ENCODE results near the gene FEM1C.
A peak's percentile ranks its signal among the peaks of the same experiment; 100 is the strongest.

The FEM1C gene

GRCh38 chr5:115541611-115542010, 3.0 kb downstream of the FEM1C start:
- Histone ChIP-seq H3K4me1 (ENCODE audit: insufficient read depth, low read length) (peaks cover 24% of the 10 kb centered on the region), H3K9me3 (ENCODE audit: insufficient read depth, low read depth, low read length) (peaks cover 13% of the 10 kb centered on the region), H3K9ac (ENCODE audit: low read depth, low read length) (peak overlapping the region; percentile 97; the same call in 1 of the 2 replicates), H3K4me3 (ENCODE audit: low read length) (peak overlapping the region; percentile 96), H3K27ac (ENCODE audit: low read length) (no peak overlapping the region), H3K36me3 (ENCODE audit: insufficient read depth, low read depth, low read length) (peaks cover 64% of the 10 kb centered on the region), H3K27me3 (ENCODE audit: insufficient read depth, low read length) (no peaks in the 10 kb centered on the region)

GRCh38 chr5:115535479-115536035, 9.0 kb downstream of the FEM1C start:
- H3K27ac ChIP-seq (ENCODE audit: low read length), result no peak overlapping the region
- no peak overlapping the region for H3K9ac ChIP-seq (ENCODE audit: low read depth, low read length)
- H3K27me3 ChIP-seq (ENCODE audit: insufficient read depth, low read length), result no peaks in the 10 kb centered on the region
- no peaks in the 10 kb centered on the region for H3K9me3 ChIP-seq (ENCODE audit: insufficient read depth, low read depth, low read length)
- H3K4me1 ChIP-seq (ENCODE audit: insufficient read depth, low read length), result peaks cover 9% of the 10 kb centered on the region; the same call in 1 of the 2 replicates
- peaks cover 75% of the 10 kb centered on the region for H3K36me3 ChIP-seq (ENCODE audit: insufficient read depth, low read depth, low read length)
- no peak overlapping the region for H3K4me3 ChIP-seq (ENCODE audit: low read length)

GRCh38 chr5:115532517-115532916, 12.1 kb downstream of the FEM1C start:
- no peak overlapping the region for H3K9ac ChIP-seq (ENCODE audit: low read depth, low read length)
- no peaks in the 10 kb centered on the region for H3K9me3 ChIP-seq (ENCODE audit: insufficient read depth, low read depth, low read length)
- H3K27me3 ChIP-seq (ENCODE audit: insufficient read depth, low read length), result no peaks in the 10 kb centered on the region
- no peak overlapping the region for H3K27ac ChIP-seq (ENCODE audit: low read length)
- peaks cover 59% of the 10 kb centered on the region for H3K36me3 ChIP-seq (ENCODE audit: insufficient read depth, low read depth, low read length)
- no peak overlapping the region for H3K4me3 ChIP-seq (ENCODE audit: low read length)
- H3K4me1 ChIP-seq (ENCODE audit: insufficient read depth, low read length), result peaks cover 6% of the 10 kb centered on the region; the same call in 1 of the 2 replicates

GRCh38 chr5:115531787-115532367, 12.7 kb downstream of the FEM1C start:
- Histone ChIP-seq H3K4me3 (ENCODE audit: low read length) (no peak overlapping the region), H3K27ac (ENCODE audit: low read length) (no peak overlapping the region), H3K9me3 (ENCODE audit: insufficient read depth, low read depth, low read length) (no peaks in the 10 kb centered on the region), H3K9ac (ENCODE audit: low read depth, low read length) (no peak overlapping the region), H3K36me3 (ENCODE audit: insufficient read depth, low read depth, low read length) (peaks cover 58% of the 10 kb centered on the region), H3K4me1 (ENCODE audit: insufficient read depth, low read length) (peaks cover 4% of the 10 kb centered on the region; the same call in 1 of the 2 replicates), H3K27me3 (ENCODE audit: insufficient read depth, low read length) (no peaks in the 10 kb centered on the region)

GRCh38 chr5:115531380-115531779, 13.2 kb downstream of the FEM1C start:
- Histone ChIP-seq H3K27me3 (ENCODE audit: insufficient read depth, low read length) (no peaks in the 10 kb centered on the region), H3K9me3 (ENCODE audit: insufficient read depth, low read depth, low read length) (no peaks in the 10 kb centered on the region), H3K36me3 (ENCODE audit: insufficient read depth, low read depth, low read length) (peaks cover 58% of the 10 kb centered on the region), H3K27ac (ENCODE audit: low read length) (no peak overlapping the region), H3K4me3 (ENCODE audit: low read length) (no peak overlapping the region), H3K9ac (ENCODE audit: low read depth, low read length) (no peak overlapping the region), H3K4me1 (ENCODE audit: insufficient read depth, low read length) (0 out of 2 replicates have a peak, but pooled peaks cover 3% of the 10 kb centered on the region)

GRCh38 chr5:115530426-115530825, 14.1 kb downstream of the FEM1C start:
- peaks cover 55% of the 10 kb centered on the region for H3K36me3 ChIP-seq (ENCODE audit: insufficient read depth, low read depth, low read length)
- no peak overlapping the region for H3K27ac ChIP-seq (ENCODE audit: low read length)
- H3K9me3 ChIP-seq (ENCODE audit: insufficient read depth, low read depth, low read length), result no peaks in the 10 kb centered on the region
- 0 out of 2 replicates have a peak, but pooled peaks cover 3% of the 10 kb centered on the region for H3K4me1 ChIP-seq (ENCODE audit: insufficient read depth, low read length)
- H3K4me3 ChIP-seq (ENCODE audit: low read length), result no peak overlapping the region
- no peak overlapping the region for H3K9ac ChIP-seq (ENCODE audit: low read depth, low read length)
- no peaks in the 10 kb centered on the region for H3K27me3 ChIP-seq (ENCODE audit: insufficient read depth, low read length)

GRCh38 chr5:115526604-115527003, 18.0 kb downstream of the FEM1C start:
- Histone ChIP-seq H3K9ac (ENCODE audit: low read depth, low read length) (no peak overlapping the region), H3K9me3 (ENCODE audit: insufficient read depth, low read depth, low read length) (no peaks in the 10 kb centered on the region), H3K4me1 (ENCODE audit: insufficient read depth, low read length) (peaks cover 11% of the 10 kb centered on the region), H3K27me3 (ENCODE audit: insufficient read depth, low read length) (no peaks in the 10 kb centered on the region), H3K27ac (ENCODE audit: low read length) (no peak overlapping the region), H3K36me3 (ENCODE audit: insufficient read depth, low read depth, low read length) (peaks cover 57% of the 10 kb centered on the region), H3K4me3 (ENCODE audit: low read length) (no peak overlapping the region)

- Histone ChIP-seq H3K27ac (ENCODE audit: low read length) (no peak overlapping the region), H3K9ac (ENCODE audit: low read depth, low read length) (no peak overlapping the region), H3K27me3 (ENCODE audit: insufficient read depth, low read length) (no peaks in the 10 kb centered on the region), H3K36me3 (ENCODE audit: insufficient read depth, low read depth, low read length) (peaks cover 49% of the 10 kb centered on the region), H3K9me3 (ENCODE audit: insufficient read depth, low read depth, low read length) (no peaks in the 10 kb centered on the region), H3K4me1 (ENCODE audit: insufficient read depth, low read length) (peaks cover 8% of the 10 kb centered on the region), H3K4me3 (ENCODE audit: low read length) (no peak overlapping the region)
Observed at GRCh38 chr5:115524199-115524847, 20.3 kb downstream of the FEM1C start.

- Histone ChIP-seq H3K36me3 (ENCODE audit: insufficient read depth, low read depth, low read length) (peaks cover 45% of the 10 kb centered on the region), H3K4me1 (ENCODE audit: insufficient read depth, low read length) (peaks cover 8% of the 10 kb centered on the region), H3K4me3 (ENCODE audit: low read length) (no peak overlapping the region), H3K9ac (ENCODE audit: low read depth, low read length) (no peak overlapping the region), H3K27me3 (ENCODE audit: insufficient read depth, low read length) (no peaks in the 10 kb centered on the region), H3K27ac (ENCODE audit: low read length) (no peak overlapping the region), H3K9me3 (ENCODE audit: insufficient read depth, low read depth, low read length) (no peaks in the 10 kb centered on the region)
Observed at GRCh38 chr5:115522832-115523403, 21.7 kb downstream of the FEM1C start.

GRCh38 chr5:115520191-115520590, 24.4 kb downstream of the FEM1C start:
- H3K36me3 ChIP-seq (ENCODE audit: insufficient read depth, low read depth, low read length), result peaks cover 26% of the 10 kb centered on the region
- no peaks in the 10 kb centered on the region for H3K27me3 ChIP-seq (ENCODE audit: insufficient read depth, low read length)
- H3K9me3 ChIP-seq (ENCODE audit: insufficient read depth, low read depth, low read length), result no peaks in the 10 kb centered on the region

GRCh38 chr5:115516372-115516771, 28.2 kb downstream of the FEM1C start:
- Histone ChIP-seq H3K9me3 (ENCODE audit: insufficient read depth, low read depth, low read length) (no peaks in the 10 kb centered on the region), H3K36me3 (ENCODE audit: insufficient read depth, low read depth, low read length) (no peaks in the 10 kb centered on the region), H3K27ac (ENCODE audit: low read length) (no peak overlapping the region), H3K27me3 (ENCODE audit: insufficient read depth, low read length) (no peaks in the 10 kb centered on the region), H3K4me3 (ENCODE audit: low read length) (no peak overlapping the region), H3K4me1 (ENCODE audit: insufficient read depth, low read length) (no peaks in the 10 kb centered on the region), H3K9ac (ENCODE audit: low read depth, low read length) (no peak overlapping the region)

More at GRCh38 chr5:115520191-115520590, 24.4 kb downstream of the FEM1C start:
- no peak overlapping the region for H3K9ac ChIP-seq (ENCODE audit: low read depth, low read length)
- H3K4me1 ChIP-seq (ENCODE audit: insufficient read depth, low read length), result peaks cover 8% of the 10 kb centered on the region
- H3K27ac ChIP-seq (ENCODE audit: low read length), result no peak overlapping the region
- no peak overlapping the region for H3K4me3 ChIP-seq (ENCODE audit: low read length)

GRCh38 chr5:115514220-115514619, 30.4 kb downstream of the FEM1C start:
- Histone ChIP-seq H3K36me3 (ENCODE audit: insufficient read depth, low read depth, low read length) (no peaks in the 10 kb centered on the region), H3K4me3 (ENCODE audit: low read length) (no peak overlapping the region), H3K9ac (ENCODE audit: low read depth, low read length) (no peak overlapping the region), H3K9me3 (ENCODE audit: insufficient read depth, low read depth, low read length) (no peaks in the 10 kb centered on the region), H3K27me3 (ENCODE audit: insufficient read depth, low read length) (no peaks in the 10 kb centered on the region), H3K4me1 (ENCODE audit: insufficient read depth, low read length) (no peaks in the 10 kb centered on the region), H3K27ac (ENCODE audit: low read length) (no peak overlapping the region)

Data from iPS-20b (cell line).